Measurements from ENCODE around the gene MRPL28.
"Not testable (repeated sequence)": the region's sequence is repeated elsewhere in the genome, so short reads cannot be mapped to it uniquely, and the experiment has no call there.

DNA sequence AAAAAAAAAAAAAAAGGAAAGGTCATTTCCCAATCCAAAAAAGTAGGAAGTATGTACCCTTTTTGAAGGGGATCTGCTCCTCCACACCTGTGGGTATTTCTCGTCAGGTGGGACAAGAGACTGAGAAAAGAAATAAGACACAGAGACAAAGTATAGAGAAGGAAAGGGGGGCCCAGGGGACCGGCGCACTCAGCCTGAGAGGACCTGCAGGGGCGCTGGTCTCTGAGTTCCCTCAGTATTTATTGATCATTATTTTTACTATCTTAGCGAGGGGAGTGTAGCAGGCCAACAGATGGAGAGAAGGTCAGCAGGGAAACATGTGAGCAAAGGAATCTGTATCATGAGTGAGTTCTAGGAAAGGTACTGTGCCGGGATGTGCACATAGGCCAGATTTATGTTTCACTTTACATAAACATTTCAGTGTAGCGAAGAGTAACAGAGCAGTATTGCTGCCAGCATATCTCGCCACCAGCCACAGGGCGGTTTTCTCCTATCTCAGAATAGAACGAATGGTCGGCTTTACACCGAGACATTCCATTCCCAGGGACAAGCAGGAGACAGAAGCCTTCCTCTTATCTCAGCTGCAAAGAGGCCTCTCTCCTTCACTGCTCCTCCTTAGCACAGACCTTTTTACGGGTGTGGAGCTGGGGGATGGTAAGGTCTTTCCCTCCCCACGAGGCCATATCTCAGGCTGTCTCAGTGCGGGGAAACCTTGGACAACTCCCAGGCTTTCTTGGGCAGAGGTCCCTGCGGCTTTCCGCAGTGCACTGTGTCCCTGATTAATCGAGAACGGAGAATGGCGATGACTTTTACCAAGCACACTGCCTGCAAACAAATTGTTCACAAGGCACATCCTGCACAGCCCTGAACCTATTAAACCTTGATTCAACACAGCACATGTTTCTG lies 17.7 kb upstream of the MRPL28 start:
- TF ChIP-seq, protein P1, sequence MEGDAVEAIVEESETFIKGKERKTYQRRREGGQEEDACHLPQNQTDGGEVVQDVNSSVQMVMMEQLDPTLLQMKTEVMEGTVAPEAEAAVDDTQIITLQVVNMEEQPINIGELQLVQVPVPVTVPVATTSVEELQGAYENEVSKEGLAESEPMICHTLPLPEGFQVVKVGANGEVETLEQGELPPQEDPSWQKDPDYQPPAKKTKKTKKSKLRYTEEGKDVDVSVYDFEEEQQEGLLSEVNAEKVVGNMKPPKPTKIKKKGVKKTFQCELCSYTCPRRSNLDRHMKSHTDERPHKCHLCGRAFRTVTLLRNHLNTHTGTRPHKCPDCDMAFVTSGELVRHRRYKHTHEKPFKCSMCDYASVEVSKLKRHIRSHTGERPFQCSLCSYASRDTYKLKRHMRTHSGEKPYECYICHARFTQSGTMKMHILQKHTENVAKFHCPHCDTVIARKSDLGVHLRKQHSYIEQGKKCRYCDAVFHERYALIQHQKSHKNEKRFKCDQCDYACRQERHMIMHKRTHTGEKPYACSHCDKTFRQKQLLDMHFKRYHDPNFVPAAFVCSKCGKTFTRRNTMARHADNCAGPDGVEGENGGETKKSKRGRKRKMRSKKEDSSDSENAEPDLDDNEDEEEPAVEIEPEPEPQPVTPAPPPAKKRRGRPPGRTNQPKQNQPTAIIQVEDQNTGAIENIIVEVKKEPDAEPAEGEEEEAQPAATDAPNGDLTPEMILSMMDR (IDR thresholded peaks at IDR 0.05): not testable (repeated sequence)
- not testable (repeated sequence) for TF ChIP-seq POLR2A (IDR thresholded peaks at IDR 0.05)
